Thoracic aorta endothelial cell (primary cell): ENCODE measurements around the gene RPS6KC1. TPM values are rescaled to one million over a fixed set of nuclear protein-coding genes. Genes with fewer than 3 reads are reported as not detected.

Experiments used
- total RNA-seq: library from RNA; depleted of rRNA; stranded (reverse); fragments of >200 nt; gene quantifications from 2 replicates; pipeline ENCODE4 v1.2.3, GENCODE V29; 2012

The RPS6KC1 gene, protein sequence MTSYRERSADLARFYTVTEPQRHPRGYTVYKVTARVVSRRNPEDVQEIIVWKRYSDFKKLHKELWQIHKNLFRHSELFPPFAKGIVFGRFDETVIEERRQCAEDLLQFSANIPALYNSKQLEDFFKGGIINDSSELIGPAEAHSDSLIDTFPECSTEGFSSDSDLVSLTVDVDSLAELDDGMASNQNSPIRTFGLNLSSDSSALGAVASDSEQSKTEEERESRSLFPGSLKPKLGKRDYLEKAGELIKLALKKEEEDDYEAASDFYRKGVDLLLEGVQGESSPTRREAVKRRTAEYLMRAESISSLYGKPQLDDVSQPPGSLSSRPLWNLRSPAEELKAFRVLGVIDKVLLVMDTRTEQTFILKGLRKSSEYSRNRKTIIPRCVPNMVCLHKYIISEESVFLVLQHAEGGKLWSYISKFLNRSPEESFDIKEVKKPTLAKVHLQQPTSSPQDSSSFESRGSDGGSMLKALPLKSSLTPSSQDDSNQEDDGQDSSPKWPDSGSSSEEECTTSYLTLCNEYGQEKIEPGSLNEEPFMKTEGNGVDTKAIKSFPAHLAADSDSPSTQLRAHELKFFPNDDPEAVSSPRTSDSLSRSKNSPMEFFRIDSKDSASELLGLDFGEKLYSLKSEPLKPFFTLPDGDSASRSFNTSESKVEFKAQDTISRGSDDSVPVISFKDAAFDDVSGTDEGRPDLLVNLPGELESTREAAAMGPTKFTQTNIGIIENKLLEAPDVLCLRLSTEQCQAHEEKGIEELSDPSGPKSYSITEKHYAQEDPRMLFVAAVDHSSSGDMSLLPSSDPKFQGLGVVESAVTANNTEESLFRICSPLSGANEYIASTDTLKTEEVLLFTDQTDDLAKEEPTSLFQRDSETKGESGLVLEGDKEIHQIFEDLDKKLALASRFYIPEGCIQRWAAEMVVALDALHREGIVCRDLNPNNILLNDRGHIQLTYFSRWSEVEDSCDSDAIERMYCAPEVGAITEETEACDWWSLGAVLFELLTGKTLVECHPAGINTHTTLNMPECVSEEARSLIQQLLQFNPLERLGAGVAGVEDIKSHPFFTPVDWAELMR
- total RNA-seq = 31.2 and 32.6 TPM in 2 replicates

DNA sequence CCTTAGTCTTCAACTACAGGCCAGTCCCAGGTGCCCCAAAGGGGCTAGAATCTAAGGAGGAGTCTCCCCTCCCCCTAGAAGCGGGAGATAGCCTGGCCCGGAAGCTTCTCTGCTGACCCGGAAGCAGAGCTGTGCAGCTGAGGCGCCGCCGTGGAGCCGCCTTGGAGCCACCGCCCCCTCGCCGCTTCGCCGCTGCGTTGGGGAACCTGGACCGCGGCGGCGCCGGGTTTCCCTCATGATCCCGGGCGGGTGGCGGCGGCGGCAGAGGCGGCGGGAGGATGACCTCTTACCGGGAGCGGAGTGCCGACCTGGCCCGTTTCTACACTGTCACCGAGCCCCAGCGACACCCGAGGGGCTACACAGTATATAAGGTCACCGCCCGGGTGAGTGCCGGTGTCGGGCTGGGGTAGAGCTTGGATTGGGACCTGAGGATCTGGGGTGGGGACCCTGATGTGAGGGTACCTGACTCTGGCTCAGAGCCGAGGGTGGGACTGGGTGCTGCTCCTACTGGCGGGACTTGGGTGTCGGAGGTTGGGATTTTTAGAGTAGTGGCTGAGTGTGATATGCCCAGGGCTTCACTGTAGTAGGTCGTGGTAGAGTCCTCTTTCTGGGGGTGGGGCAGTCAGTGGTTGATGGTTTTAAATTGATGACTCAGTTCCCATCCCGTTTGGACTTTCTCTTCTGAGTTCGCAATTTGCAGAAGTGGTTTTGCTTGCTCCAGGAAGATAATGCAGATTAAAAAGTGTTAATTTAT is at the start of gene RPS6KC1:
TSS of gene RPS6KC1 (plus strand) at position 115 of the 754 bp plus-strand sequence. CDS start at position 279, 164 bp downstream.

DNA sequence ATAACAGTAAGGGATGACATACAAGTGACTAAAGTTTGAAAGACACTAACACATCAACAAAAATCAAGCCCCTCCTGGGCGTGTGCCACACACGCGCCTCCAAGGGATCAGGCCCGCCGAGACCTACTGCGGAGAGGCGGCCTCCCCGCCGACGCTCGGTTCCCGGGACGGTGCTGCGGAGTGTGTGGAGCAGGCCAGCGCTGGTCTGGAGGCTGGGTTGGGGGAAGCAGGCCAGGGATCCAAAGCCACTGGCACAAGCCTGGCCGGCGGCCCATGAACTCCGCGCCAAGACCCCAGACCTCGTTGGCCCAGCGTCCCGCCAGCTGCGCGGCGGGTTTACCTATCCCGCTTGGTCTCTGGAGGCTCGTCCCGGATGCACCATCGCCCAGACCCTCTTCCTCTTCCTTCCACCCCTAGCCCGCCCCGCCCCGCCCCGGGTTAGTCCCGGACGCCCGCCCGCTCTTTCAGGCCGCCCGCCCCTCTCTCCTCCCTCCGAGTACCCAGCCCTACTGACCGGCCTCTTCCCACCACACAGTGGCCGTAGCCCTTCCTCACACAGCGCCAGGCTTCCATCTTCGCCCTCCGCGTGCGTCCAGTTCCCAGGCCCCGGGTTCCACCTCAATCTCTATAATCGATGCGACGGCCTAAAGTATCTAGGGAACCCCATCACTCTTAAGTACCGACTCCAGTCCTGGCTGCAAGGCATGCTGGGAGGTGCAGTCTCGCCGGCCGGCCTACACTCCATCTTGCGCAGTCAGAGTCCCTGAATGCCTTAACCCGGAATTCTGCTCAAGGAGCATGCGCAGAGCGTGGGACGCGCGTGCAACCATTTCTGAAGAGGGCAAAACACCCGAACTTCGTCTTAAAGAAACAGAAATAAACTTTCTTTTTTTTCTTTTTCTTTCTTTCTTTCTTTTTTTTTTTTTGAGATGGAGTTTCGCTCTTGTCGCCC is 35.7 kb upstream of the RPS6KC1 start, which contains the start of gene ANGEL2:
TSS of gene ANGEL2 (minus strand) at position 769 of the 952 bp plus-strand sequence. CDS start at position 573, 196 bp downstream.

Other genes starting within 250 kb of the RPS6KC1 start
- gene SPATA45, start 203.6 kb upstream of the RPS6KC1 start, total RNA-seq = not detected in 2 replicates
- 10.1 and 13.1 TPM in 2 replicates for gene FLVCR1, start 193.0 kb upstream of the RPS6KC1 start, total RNA-seq
- gene VASH2, start 100.7 kb upstream of the RPS6KC1 start, total RNA-seq = 0.14 and 0.27 TPM in 2 replicates
- gene ANGEL2, start 35.4 kb upstream of the RPS6KC1 start, total RNA-seq = 53.1 and 60.2 TPM in 2 replicates